IPS-20b (cell line): ENCODE data around the gene OR5K4.

Source experiments
- H3K27ac ChIP-seq: one replicate; pipeline ENCODE4 v1.5.1; 2013; ENCODE audit warnings: low read length
- H3K27me3 ChIP-seq: 2 replicates; pipeline ENCODE4 v1.6.1; 2013; ENCODE audit warnings: mild to moderate bottlenecking, low read length, inconsistent platforms; ENCODE audit not compliant: insufficient read depth
- H3K36me3 ChIP-seq: 2 replicates; pipeline ENCODE4 v1.6.1; 2013; ENCODE audit warnings: low read depth, mild to moderate bottlenecking, inconsistent platforms, low read length, moderate library complexity; ENCODE audit not compliant: insufficient read depth
- H3K4me1 ChIP-seq: 2 replicates; pipeline ENCODE4 v1.6.1; 2013; ENCODE audit warnings: mild to moderate bottlenecking, control low read depth, inconsistent platforms, low read length, moderate library complexity; ENCODE audit not compliant: insufficient read depth
- H3K4me3 ChIP-seq: 2 replicates; pipeline ENCODE4 v1.5.1; 2013; ENCODE audit warnings: mild to moderate bottlenecking, low read length, inconsistent platforms
- H3K9ac ChIP-seq: 2 replicates; pipeline ENCODE4 v1.6.1; 2013; ENCODE audit warnings: low read depth, mild to moderate bottlenecking, inconsistent platforms, low read length, moderate library complexity
- H3K9me3 ChIP-seq: 2 replicates; pipeline ENCODE4 v1.6.1; 2013; ENCODE audit warnings: mild to moderate bottlenecking, low read depth, low read length, inconsistent platforms; ENCODE audit not compliant: insufficient read depth

The OR5K4 gene

GRCh38 chr3:98339031-98339430, 14.6 kb upstream of the OR5K4 start:
- Histone ChIP-seq H3K4me3 (no peak overlapping the region), H3K27ac (no peak overlapping the region), H3K27me3 (no peaks in the 10 kb centered on the region), H3K9me3 (no peaks in the 10 kb centered on the region), H3K4me1 (no peaks in the 10 kb centered on the region; the same call in 1 of the 2 replicates), H3K36me3 (no peaks in the 10 kb centered on the region), H3K9ac (no peak overlapping the region)

- no peaks in the 10 kb centered on the region for H3K36me3 ChIP-seq
- H3K4me3 ChIP-seq = no peak overlapping the region
- H3K27ac ChIP-seq = no peak overlapping the region
- no peaks in the 10 kb centered on the region for H3K27me3 ChIP-seq
- no peaks in the 10 kb centered on the region for H3K9me3 ChIP-seq
- no peaks in the 10 kb centered on the region; the same call in 1 of the 2 replicates for H3K4me1 ChIP-seq
- no peak overlapping the region for H3K9ac ChIP-seq
Measured at GRCh38 chr3:98341758-98342157, 11.9 kb upstream of the OR5K4 start.

GRCh38 chr3:98343647-98344507, 9.8 kb upstream of the OR5K4 start:
- Histone ChIP-seq H3K36me3 (no peaks in the 10 kb centered on the region), H3K27me3 (no peaks in the 10 kb centered on the region), H3K27ac (no peak overlapping the region), H3K4me1 (no peaks in the 10 kb centered on the region; the same call in 1 of the 2 replicates), H3K9ac (no peak overlapping the region), H3K9me3 (no peaks in the 10 kb centered on the region), H3K4me3 (no peak overlapping the region)

- H3K27ac ChIP-seq = no peak overlapping the region
- no peaks in the 10 kb centered on the region for H3K36me3 ChIP-seq
- H3K9ac ChIP-seq = no peak overlapping the region
- H3K27me3 ChIP-seq = no peaks in the 10 kb centered on the region
- H3K9me3 ChIP-seq = no peaks in the 10 kb centered on the region
- no peaks in the 10 kb centered on the region; the same call in 1 of the 2 replicates for H3K4me1 ChIP-seq
- H3K4me3 ChIP-seq = no peak overlapping the region
Measured at GRCh38 chr3:98350082-98350481, 3.6 kb upstream of the OR5K4 start.

GRCh38 chr3:98359250-98359649, 5.6 kb downstream of the OR5K4 start:
- no peak overlapping the region for H3K4me3 ChIP-seq
- H3K27ac ChIP-seq = no peak overlapping the region
- peaks cover 5% of the 10 kb centered on the region; the same call in 1 of the 2 replicates for H3K9me3 ChIP-seq
- H3K9ac ChIP-seq = no peak overlapping the region
- no peaks in the 10 kb centered on the region for H3K27me3 ChIP-seq
- H3K4me1 ChIP-seq = no peaks in the 10 kb centered on the region
- no peaks in the 10 kb centered on the region for H3K36me3 ChIP-seq

- Histone ChIP-seq H3K4me3 (no peak overlapping the region), H3K9me3 (peaks cover 5% of the 10 kb centered on the region; the same call in 1 of the 2 replicates), H3K27ac (no peak overlapping the region), H3K4me1 (no peaks in the 10 kb centered on the region), H3K36me3 (no peaks in the 10 kb centered on the region), H3K9ac (no peak overlapping the region), H3K27me3 (no peaks in the 10 kb centered on the region)
Measured at GRCh38 chr3:98359993-98360675, 6.5 kb downstream of the OR5K4 start.

- Histone ChIP-seq H3K27ac (no peak overlapping the region), H3K4me3 (no peak overlapping the region), H3K9ac (no peak overlapping the region), H3K4me1 (no peaks in the 10 kb centered on the region), H3K27me3 (no peaks in the 10 kb centered on the region), H3K36me3 (no peaks in the 10 kb centered on the region), H3K9me3 (peaks cover 5% of the 10 kb centered on the region; the same call in 1 of the 2 replicates)
Measured at GRCh38 chr3:98360681-98361080, 7.0 kb downstream of the OR5K4 start.

- H3K9ac ChIP-seq = no peak overlapping the region
- peaks cover 5% of the 10 kb centered on the region; the same call in 1 of the 2 replicates for H3K9me3 ChIP-seq
- H3K27me3 ChIP-seq = no peaks in the 10 kb centered on the region
- H3K36me3 ChIP-seq = no peaks in the 10 kb centered on the region
- H3K27ac ChIP-seq = no peak overlapping the region
- H3K4me1 ChIP-seq = no peaks in the 10 kb centered on the region
- H3K4me3 ChIP-seq = no peak overlapping the region
Measured at GRCh38 chr3:98361289-98361688, 7.6 kb downstream of the OR5K4 start.

- Histone ChIP-seq H3K27me3 (no peaks in the 10 kb centered on the region), H3K9me3 (no peaks in the 10 kb centered on the region), H3K9ac (no peak overlapping the region), H3K4me1 (no peaks in the 10 kb centered on the region), H3K36me3 (no peaks in the 10 kb centered on the region), H3K4me3 (no peak overlapping the region), H3K27ac (no peak overlapping the region)
Measured at GRCh38 chr3:98367464-98368246, 14.0 kb downstream of the OR5K4 start.

GRCh38 chr3:98371186-98371585, 17.5 kb downstream of the OR5K4 start:
- Histone ChIP-seq H3K36me3 (no peaks in the 10 kb centered on the region), H3K27me3 (no peaks in the 10 kb centered on the region), H3K9me3 (no peaks in the 10 kb centered on the region), H3K4me1 (no peaks in the 10 kb centered on the region), H3K4me3 (no peak overlapping the region), H3K9ac (no peak overlapping the region), H3K27ac (no peak overlapping the region)

GRCh38 chr3:98371853-98372252, 18.2 kb downstream of the OR5K4 start:
- H3K9ac ChIP-seq = no peak overlapping the region
- H3K9me3 ChIP-seq = no peaks in the 10 kb centered on the region
- H3K4me1 ChIP-seq = no peaks in the 10 kb centered on the region
- H3K27me3 ChIP-seq = no peaks in the 10 kb centered on the region
- H3K36me3 ChIP-seq = no peaks in the 10 kb centered on the region
- H3K4me3 ChIP-seq = no peak overlapping the region
- H3K27ac ChIP-seq = no peak overlapping the region
